Activated CD8-positive, alpha-beta memory T cell treated with anti-CD3 and anti-CD28 coated beads for 48 hours (primary cell): Measurements from ENCODE around the gene FBXO3.
"Not testable (repeated sequence)": the region's sequence is repeated elsewhere in the genome, so short reads cannot be mapped to it uniquely, and the experiment has no call there.

Experiments
- DNase-seq, 3 experiments: peaks; one replicate each; pipeline ENCODE4 v3.0.0-alpha.2; 2020; ENCODE audit warnings: low read depth in 2 of 3, low spot score in 2 of 3

FBXO3 gene

GRCh38 chr11:33729072-33729664 lies 45.2 kb downstream of the FBXO3 start:
- DNase-seq = not testable (repeated sequence)

DNA sequence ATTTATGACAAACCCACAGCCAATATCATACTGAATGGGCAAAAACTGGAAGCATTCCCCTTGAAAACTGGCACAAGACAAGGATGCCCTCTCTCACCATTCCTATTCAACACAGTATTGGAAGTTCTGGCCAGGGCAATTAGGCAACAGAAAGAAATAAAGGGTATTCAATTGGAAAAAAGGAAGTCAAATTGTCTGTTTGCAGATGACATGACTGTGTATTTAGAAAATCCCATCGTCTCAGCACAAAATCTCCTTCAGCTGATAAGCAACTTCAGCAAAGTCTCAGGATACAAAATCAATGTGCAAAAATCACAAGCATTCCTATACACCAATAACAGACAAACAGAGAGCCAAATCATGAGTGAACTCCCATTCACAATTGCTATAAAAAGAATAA lies 46.8 kb downstream of the FBXO3 start:
- DNase-seq = not testable (repeated sequence)

- no peak for DNase-seq
These were observed 48.8 kb downstream of the FBXO3 start for GRCh38 chr11:33725496-33725895.

DNA sequence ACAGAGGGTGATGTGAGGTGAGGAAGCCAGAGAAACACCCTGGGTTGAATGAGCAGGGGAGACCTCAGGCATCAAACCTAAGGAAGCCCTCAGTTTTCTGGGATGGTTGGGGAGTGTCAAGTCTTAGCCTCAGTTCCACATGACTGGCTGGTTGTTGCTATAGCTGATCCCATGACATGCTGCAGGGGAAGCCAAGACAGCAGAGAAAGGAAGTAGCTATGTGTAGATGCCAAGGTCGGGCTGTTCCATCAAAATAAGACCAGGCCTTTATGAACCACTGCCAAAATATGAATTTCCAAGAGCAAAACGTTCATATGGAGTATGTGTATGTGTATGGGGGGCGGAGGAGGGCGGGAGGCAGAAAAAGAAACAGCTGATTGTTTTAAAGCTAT lies 49.7 kb downstream of the FBXO3 start:
- no peak for DNase-seq

DNA sequence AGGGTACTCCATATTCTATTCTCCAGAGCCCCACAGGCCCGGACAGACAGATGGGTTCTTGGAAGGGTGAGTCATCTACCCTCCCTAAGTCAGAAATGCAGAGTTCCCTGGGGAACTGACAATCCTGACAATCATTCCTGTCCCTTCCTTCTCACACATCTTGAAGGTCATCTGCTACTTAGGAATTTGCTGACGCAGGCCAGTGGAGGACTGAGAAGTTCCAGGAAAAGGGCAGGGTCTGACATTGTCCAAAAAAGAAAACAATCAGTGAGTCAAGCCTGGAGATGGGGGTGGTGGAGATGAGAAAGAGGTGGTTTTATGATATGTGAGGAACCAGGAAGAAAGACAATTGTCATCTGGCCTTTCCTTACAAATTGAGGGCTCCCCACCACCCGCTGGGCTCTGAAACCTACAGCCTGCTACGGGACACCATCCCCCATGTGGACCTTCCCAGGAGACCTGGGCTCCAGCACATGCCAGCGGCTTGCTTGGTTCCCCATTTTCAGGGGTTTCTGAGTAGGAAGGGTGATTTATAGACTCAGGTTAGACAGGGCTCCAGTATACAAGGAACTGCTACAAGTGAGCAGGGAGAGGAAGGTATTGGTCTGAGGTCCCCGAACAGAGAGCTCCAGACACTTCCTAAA lies 51.0 kb downstream of the FBXO3 start:
- DNase-seq = no peak

DNA sequence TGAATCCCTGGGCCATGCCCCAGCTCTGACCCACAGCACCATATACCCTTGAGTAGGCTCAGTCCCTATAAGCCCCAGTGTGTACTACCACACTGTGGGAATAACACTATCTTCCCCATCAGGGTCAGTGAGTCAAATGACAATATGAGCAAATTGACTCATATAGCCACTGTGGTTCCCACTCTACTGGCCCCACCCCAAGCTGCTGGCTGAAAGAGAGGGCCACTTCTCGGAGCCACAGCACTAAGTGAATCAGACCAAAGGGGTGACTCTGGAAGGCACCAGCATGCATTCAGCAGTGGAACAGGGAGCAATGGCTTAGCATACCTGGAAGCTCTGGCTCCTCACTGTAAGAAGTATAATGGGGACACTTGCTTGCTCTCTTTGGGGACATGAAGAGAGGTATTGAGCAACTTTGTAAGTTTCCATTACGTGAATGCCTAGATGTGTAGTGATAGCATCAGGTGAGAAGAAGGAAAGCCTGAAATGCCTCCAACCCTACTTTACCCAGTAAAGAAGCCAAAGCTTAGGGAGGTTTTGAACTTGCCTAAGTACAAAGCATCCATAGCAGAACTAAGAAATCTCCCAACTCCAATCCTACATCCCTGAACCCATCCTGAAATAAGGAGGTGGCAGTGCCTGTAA lies 51.6 kb downstream of the FBXO3 start:
- no peak for DNase-seq

DNA sequence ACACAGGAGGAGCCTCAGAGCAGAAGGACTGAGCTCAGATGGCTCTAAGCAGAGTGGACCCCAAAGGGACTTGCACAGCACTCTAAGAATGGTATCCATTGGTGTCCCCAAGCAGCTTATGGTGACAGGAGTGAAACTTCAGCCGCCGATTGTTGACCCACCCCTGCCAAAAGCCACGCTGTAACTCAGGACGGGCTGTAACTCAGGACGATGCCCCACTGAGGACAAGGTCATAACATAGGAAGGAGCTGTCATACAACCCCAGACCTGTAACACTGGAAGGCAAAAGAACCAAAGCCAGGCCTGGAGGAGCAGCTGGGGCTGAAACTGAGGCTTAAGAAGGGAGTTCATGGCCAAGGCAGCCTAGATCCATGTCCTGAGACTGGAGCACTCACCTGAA lies 52.3 kb downstream of the FBXO3 start:
- no peak for DNase-seq

- no peak for DNase-seq
These were observed 52.9 kb downstream of the FBXO3 start for GRCh38 chr11:33721426-33721825.

GRCh38 chr11:33719587-33719986 lies 54.7 kb downstream of the FBXO3 start:
- DNase-seq = no peak

- no peak for DNase-seq
These were observed 55.9 kb downstream of the FBXO3 start for GRCh38 chr11:33718440-33718839.

- no peak for DNase-seq
These were observed 58.1 kb downstream of the FBXO3 start for GRCh38 chr11:33716243-33716642.

- DNase-seq = no peak
These were observed 60.4 kb downstream of the FBXO3 start for GRCh38 chr11:33713856-33714398.

- DNase-seq = no peak
These were observed 61.0 kb downstream of the FBXO3 start for GRCh38 chr11:33713151-33713855.

DNA sequence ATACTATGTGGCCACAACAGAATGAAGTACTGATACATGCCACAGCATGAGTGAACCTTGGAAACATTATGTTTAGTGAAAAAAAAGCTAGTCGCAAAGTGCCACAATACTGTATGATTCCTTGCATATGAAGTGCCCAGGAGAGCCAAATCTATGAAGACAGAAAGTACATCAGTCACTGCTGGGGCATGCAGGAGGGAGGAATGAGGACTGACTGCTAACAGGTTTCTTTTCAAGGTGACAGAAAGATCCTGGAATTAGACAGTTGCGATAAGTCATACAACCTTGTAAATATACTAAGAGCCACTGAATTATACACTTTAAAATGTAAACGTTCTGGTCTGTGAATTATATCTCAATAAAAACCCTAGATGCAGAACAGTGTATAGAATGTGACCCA lies 61.9 kb downstream of the FBXO3 start:
- DNase-seq = no peak

GRCh38 chr11:33709466-33709865 lies 64.9 kb downstream of the FBXO3 start:
- DNase-seq = no peak

- no peak for DNase-seq
These were observed 65.3 kb downstream of the FBXO3 start for GRCh38 chr11:33708985-33709384.

DNA sequence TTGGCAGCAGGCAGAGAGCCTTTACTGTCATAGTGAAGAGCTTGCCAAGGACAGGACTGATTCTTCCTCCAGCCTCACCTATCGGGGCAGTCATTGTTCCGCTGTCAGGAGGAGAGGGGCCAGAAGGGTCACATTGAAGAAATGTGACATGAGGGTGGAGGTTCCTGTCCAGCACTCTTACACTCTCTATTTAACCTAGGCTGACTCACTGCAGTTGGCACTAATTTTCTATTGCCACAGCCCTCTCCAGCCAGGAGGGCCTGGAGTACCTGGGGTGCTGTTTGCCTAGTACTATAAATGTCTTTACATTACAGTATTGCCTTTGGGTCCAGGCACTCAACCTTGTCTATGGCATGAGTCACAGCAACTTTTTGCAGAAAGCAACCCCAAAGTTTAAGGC lies 66.5 kb downstream of the FBXO3 start:
- not testable (repeated sequence) for DNase-seq

DNA sequence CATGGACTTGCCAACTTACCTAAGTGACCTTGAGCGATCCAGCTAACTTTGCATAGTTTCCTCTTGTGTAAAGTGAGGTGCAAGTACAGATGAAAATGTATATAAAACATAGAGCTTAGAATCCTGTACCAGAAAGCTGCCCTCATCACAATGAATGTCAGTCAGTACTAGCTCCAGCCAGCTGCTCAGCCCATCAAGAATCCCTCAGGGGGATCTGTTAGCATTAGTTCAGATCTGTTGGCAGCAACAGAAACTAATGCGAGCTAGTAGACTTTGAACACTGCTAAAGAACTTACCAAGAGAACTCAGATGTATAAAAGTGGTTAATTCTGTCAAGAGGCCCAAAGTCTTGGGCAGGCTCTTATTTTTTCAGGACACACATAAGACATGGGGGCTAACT lies 67.4 kb downstream of the FBXO3 start:
- no peak for DNase-seq

- no peak for DNase-seq
These were observed 67.8 kb downstream of the FBXO3 start for GRCh38 chr11:33706546-33706945.

DNA sequence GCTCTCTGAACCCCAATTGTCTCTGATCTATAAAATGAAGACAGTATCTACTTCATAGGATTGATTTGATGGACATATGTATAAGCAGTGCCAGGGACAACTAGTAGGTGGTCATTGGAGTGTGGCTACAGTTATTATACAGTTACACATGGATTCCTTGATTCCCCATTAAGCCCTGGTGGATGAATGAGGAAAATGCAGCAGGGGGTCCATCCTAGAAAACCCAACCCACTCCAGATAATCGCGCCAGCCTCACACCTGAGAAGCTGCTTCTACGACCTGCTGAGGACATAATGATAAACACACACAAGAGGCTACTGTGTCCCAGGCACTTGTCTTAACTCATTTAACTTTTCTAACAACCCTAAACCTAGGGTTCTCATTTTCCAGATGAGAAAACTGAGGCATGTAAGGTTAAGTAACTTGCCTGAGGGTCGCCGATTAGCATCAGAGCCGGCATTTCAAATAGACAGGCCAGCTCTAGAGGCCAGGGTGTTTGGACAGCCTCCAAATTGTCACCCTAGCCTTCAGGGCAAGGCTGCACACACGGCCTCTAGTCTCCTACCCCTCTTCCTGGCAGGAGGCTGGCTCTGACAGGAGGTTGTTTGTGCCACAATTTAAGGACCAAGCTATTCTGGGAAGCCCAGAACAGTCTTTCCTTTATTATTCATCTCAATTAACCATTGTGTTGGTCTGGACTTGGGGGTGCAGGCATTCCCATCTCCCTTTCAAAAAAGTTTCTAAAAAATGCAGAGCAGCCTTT lies 69.9 kb downstream of the FBXO3 start:
- no peak for DNase-seq

DNA sequence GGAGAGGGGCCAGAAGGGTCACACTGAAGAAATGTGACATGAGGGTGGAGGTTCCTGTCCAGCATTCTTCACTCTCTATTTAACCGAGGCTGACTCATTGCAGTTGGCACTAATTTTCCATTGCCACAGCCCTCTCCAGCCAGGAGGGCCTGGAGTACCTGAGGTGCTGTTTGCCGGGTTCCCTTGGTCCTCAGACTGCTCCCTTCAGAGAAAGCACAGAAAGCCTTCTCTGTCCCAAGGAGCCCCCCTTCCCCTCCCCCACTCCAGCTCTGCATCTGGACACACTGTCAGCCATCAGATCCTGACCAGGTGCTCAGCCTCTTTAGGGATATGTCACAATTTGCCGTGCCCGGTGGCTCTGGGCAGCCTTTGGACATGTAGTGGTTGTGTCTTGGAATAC lies 70.5 kb downstream of the FBXO3 start:
- DNase-seq = no peak
